GM23338 (cell line): Measurements from ENCODE around the gene MCUB. TPM values are rescaled to one million over a fixed set of nuclear protein-coding genes. Genes with fewer than 3 reads are reported as not detected.

ENCODE experiments used
- ATAC-seq: fragments of 200-7000 bp; cut with Tn5 transposase; 3 replicates; pipeline ENCODE4 v1.9.1; 2020
- DNase-seq: peaks from one replicate; pipeline ENCODE4 v3.0.0-alpha.2; 2015; ENCODE audit warnings: low spot score
- H2AFZ ChIP-seq: fragments of 200-600 bp; sonication (generic); 2 replicates; pipeline ENCODE4 v1.8.0; 2016; ENCODE audit warnings: antibody characterized with exemption, mild to moderate bottlenecking, moderate library complexity
- H3F3A ChIP-seq: fragments of 200-600 bp; sonication (generic); replicated peaks from 2 replicates; pipeline ENCODE4 v1.8.0; 2017; ENCODE audit warnings: antibody characterized with exemption, mixed run types, low read depth
- H3K27ac ChIP-seq: fragments of 200-600 bp; sonication (generic); 2 replicates; pipeline ENCODE4 v1.6.1; 2016; ENCODE audit warnings: low read depth
- H3K27me3 ChIP-seq: fragments of 200-600 bp; sonication (generic); 2 replicates; pipeline ENCODE4 v1.8.0; 2016; ENCODE audit warnings: mild to moderate bottlenecking, mixed run types, moderate library complexity; ENCODE audit not compliant: insufficient read depth
- H3K36me3 ChIP-seq: fragments of 200-600 bp; sonication (generic); 2 replicates; pipeline ENCODE4 v1.8.0; 2016; ENCODE audit warnings: mild to moderate bottlenecking; ENCODE audit not compliant: insufficient read depth
- H3K4me1 ChIP-seq: fragments of 200-600 bp; sonication (generic); 2 replicates; pipeline ENCODE4 v1.8.0; 2016; ENCODE audit warnings: mild to moderate bottlenecking, moderate library complexity; ENCODE audit not compliant: insufficient read depth
- H3K4me2 ChIP-seq: fragments of 200-600 bp; sonication (generic); 2 replicates; pipeline ENCODE4 v1.7.1; 2017; ENCODE audit warnings: mixed run types
- H3K4me3 ChIP-seq: fragments of 200-600 bp; sonication (generic); 2 replicates; pipeline ENCODE4 v1.6.1; 2016; ENCODE audit warnings: mixed run types
- H3K79me2 ChIP-seq: fragments of 200-600 bp; sonication (generic); replicated peaks from 2 replicates; pipeline ENCODE4 v1.8.0; 2017; ENCODE audit warnings: mild to moderate bottlenecking; ENCODE audit not compliant: insufficient read depth
- H3K9me2 ChIP-seq: fragments of 200-600 bp; sonication (generic); 2 replicates; pipeline ENCODE4 v1.8.0; 2017; ENCODE audit not compliant: insufficient read depth
- H4K20me1 ChIP-seq: fragments of 200-600 bp; sonication (generic); replicated peaks from 2 replicates; pipeline ENCODE4 v1.8.0; 2017; ENCODE audit warnings: mild to moderate bottlenecking; ENCODE audit not compliant: insufficient read depth
- H3K27ac Mint-ChIP-seq: 2 replicates; pipeline ENCODE4 v1.8.0; 2020; ENCODE audit warnings: inconsistent platforms, mild to moderate bottlenecking, moderate library complexity, mixed read lengths
- H3K27me3 Mint-ChIP-seq: 3 replicates; pipeline ENCODE4 v1.8.0; 2022; ENCODE audit warnings: low read depth, mild to moderate bottlenecking, moderate library complexity, mixed read lengths, inconsistent platforms; ENCODE audit not compliant: insufficient read depth, poor library complexity
- H3K36me3 Mint-ChIP-seq: 3 replicates; pipeline ENCODE4 v1.8.0; 2021; ENCODE audit warnings: low read depth, mild to moderate bottlenecking, inconsistent platforms, moderate library complexity, mixed read lengths
- H3K4me1 Mint-ChIP-seq: 3 replicates; pipeline ENCODE4 v1.8.0; 2020; ENCODE audit warnings: mild to moderate bottlenecking, inconsistent platforms, mixed read lengths
- H3K4me3 Mint-ChIP-seq: 3 replicates; pipeline ENCODE4 v1.8.0; 2021; ENCODE audit warnings: moderate library complexity, mild to moderate bottlenecking, inconsistent platforms, mixed read lengths
- H3K9me3 Mint-ChIP-seq: 3 replicates; pipeline ENCODE4 v1.8.0; 2020; ENCODE audit warnings: moderate library complexity, mild to moderate bottlenecking, inconsistent platforms, mixed read lengths
- CREB1 ChIP-seq: fragments of 250-450 bp; sonication (Bioruptor Pico); IDR thresholded peaks from 2 replicates; pipeline ENCODE4 v1.5.0; 2020; ENCODE audit warnings: low read depth, mild to moderate bottlenecking, moderate library complexity
- ETS1 ChIP-seq: IDR thresholded peaks from 2 replicates; pipeline ENCODE4 v1.6.1; 2016; ENCODE audit warnings: antibody characterized with exemption
- EZH2phosphoT487 ChIP-seq: fragments of 200-600 bp; sonication (generic); IDR thresholded peaks from one replicate; pipeline ENCODE4 v1.8.1; 2018; ENCODE audit warnings: antibody characterized with exemption; ENCODE audit not compliant: unreplicated experiment
- JUNB ChIP-seq: IDR thresholded peaks from one replicate; pipeline ENCODE4 v1.6.1; 2016; ENCODE audit warnings: antibody characterized with exemption; ENCODE audit not compliant: unreplicated experiment
- ZNF114 ChIP-seq: fragments of 250-450 bp; sonication (Bioruptor Pico); IDR thresholded peaks from 2 replicates; pipeline ENCODE4 v1.5.0; 2020; ENCODE audit warnings: mild to moderate bottlenecking, moderate library complexity
- ZNF331 ChIP-seq: fragments of 250-450 bp; sonication (Bioruptor Pico); IDR thresholded peaks from 2 replicates; pipeline ENCODE4 v1.5.0; 2020; ENCODE audit warnings: low read depth, mild to moderate bottlenecking, moderate library complexity
- ZNF462 ChIP-seq: fragments of 250-450 bp; sonication (Bioruptor Pico); IDR thresholded peaks from 2 replicates; pipeline ENCODE4 v1.5.0; 2020; ENCODE audit warnings: mild to moderate bottlenecking, moderate library complexity
- polyA plus RNA-seq: library from polyadenylated mRNA; unstranded; fragments of >200 nt; fragmentation: Nextera tagmentation; extraction: Ambion mirVana; gene quantifications from 2 replicates; pipeline ENCODE4 v1.2.1, GENCODE V29; 2016
- total RNA-seq: library from RNA; depleted of rRNA; stranded (reverse); fragments of >200 nt; shearing (Covaris generic); gene quantifications from 2 replicates; pipeline ENCODE4 v1.2.3, GENCODE V29; 2014
- TF ChIP-seq, protein P1 (sequence below): IDR thresholded peaks from one replicate; pipeline ENCODE4 v1.6.1; 2018; ENCODE audit warnings: antibody characterized with exemption; ENCODE audit not compliant: unreplicated experiment

The MCUB gene
- total and polyA plus RNA-seq, 2 experiments from 2014 or later, result 21.7 to 97.9 TPM

DNA sequence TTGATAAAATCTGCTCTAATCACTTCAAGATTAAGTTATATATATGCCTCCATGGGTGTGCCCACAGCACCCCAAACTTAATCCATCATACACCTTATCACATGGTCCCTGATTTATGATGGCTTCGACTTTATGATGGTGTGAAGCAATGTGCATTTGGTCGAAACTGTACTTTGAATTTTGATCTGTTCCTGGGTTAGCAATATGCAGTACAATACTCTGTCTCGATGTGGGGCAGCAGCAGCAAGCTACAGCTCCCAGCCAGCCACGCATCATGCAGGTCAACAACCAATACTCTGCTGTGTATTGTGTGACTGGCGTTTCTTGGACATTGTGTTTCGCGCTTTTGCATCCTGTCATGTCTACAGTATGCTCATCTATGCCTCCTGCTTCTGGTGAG, 62.6 kb downstream of the MCUB start (continued):
- TF ChIP-seq, protein P1, sequence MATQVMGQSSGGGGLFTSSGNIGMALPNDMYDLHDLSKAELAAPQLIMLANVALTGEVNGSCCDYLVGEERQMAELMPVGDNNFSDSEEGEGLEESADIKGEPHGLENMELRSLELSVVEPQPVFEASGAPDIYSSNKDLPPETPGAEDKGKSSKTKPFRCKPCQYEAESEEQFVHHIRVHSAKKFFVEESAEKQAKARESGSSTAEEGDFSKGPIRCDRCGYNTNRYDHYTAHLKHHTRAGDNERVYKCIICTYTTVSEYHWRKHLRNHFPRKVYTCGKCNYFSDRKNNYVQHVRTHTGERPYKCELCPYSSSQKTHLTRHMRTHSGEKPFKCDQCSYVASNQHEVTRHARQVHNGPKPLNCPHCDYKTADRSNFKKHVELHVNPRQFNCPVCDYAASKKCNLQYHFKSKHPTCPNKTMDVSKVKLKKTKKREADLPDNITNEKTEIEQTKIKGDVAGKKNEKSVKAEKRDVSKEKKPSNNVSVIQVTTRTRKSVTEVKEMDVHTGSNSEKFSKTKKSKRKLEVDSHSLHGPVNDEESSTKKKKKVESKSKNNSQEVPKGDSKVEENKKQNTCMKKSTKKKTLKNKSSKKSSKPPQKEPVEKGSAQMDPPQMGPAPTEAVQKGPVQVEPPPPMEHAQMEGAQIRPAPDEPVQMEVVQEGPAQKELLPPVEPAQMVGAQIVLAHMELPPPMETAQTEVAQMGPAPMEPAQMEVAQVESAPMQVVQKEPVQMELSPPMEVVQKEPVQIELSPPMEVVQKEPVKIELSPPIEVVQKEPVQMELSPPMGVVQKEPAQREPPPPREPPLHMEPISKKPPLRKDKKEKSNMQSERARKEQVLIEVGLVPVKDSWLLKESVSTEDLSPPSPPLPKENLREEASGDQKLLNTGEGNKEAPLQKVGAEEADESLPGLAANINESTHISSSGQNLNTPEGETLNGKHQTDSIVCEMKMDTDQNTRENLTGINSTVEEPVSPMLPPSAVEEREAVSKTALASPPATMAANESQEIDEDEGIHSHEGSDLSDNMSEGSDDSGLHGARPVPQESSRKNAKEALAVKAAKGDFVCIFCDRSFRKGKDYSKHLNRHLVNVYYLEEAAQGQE, result no peak
- TF ChIP-seq EZH2phosphoT487 (no peak), ZNF331 (no peak), JUNB (no peak), CREB1 (CRISPR knock-in tag) (no peak), ZNF114 (CRISPR knock-in tag) (no peak), ETS1 (no peak)

DNA sequence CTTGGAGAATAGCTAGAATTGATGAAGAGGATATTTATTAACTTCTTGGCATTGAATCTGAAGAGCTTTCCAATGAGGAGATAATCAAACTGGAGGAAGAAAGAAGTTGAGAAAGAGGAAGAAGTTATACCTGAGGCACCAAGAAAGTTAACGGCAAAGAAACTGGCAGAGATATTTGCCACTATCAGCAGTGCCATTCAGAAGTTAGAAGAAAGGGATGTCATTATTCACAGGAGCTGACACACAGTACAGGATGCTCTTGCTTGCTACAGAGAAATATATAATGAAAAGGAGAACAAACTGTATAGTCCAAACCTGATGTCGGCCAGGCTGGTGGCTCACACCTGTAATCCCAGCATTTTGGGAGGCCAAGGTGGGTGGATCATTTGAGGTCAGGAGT, 64.5 kb downstream of the MCUB start:
- no peak overlapping the region for H3K4me3 Mint-ChIP-seq
- TF ChIP-seq ETS1, result no peak
- no peak for TF ChIP-seq ZNF462 (CRISPR knock-in tag)
- TF ChIP-seq, protein P1, result no peak
- TF ChIP-seq ZNF114 (CRISPR knock-in tag), result no peak

More for the DNA sequence above, 64.5 kb downstream of the MCUB start:
- Mint-ChIP-seq H3K36me3 (no peaks in the 10 kb centered on the region), H3K27me3 (no peaks in the 10 kb centered on the region), H3K9me3 (no peaks in the 10 kb centered on the region), H3K4me1 (peaks cover 2% of the 10 kb centered on the region; the same call in 2 of the 3 replicates), H3K27ac (no peak overlapping the region)
- Histone ChIP-seq H2AFZ (no peak overlapping the region), H3K4me3 (no peak overlapping the region), H3K4me2 (no peak overlapping the region), H3K79me2 (no peaks in the 10 kb centered on the region), H3K27me3 (no peaks in the 10 kb centered on the region), H3K36me3 (no peaks in the 10 kb centered on the region), H3K4me1 (peaks cover 2% of the 10 kb centered on the region), H3K27ac (no peak overlapping the region), H4K20me1 (no peaks in the 10 kb centered on the region), H3F3A (no peaks in the 10 kb centered on the region), H3K9me2 (no peaks in the 10 kb centered on the region)
- no peak for ATAC-seq
- DNase-seq, result no peak
